ENCODE data around the gene CFTR. TPM values are rescaled to one million over a fixed set of nuclear protein-coding genes. Genes with fewer than 3 reads are reported as not detected.

The CFTR gene
- total and polyA plus RNA-seq, 2 of the 8 experiments (the other 6 are each of a cell fraction or from before 2014, with no cell fraction given): 1.2 to 1.6 TPM

- H2AK5ac ChIP-seq (ENCODE audit: low read depth, low read length): no peak overlapping the region
- no peak for FAIRE-seq
- H3K4me3 ChIP-seq (ENCODE audit: extremely low read depth in 1 of 4, insufficient read depth in 2 of 4, low read depth in 3 of 4, low read length in 4 of 4): no peak overlapping the region
- H3K4me2 ChIP-seq (ENCODE audit: insufficient read depth in 1 of 2, low read depth in 2 of 2, low read length in 2 of 2): no peak overlapping the region
- no peak overlapping the region for H3K9ac ChIP-seq (replicated peaks in 1 of 4; ENCODE audit: extremely low read depth in 1 of 4, low read depth in 3 of 4, low read length in 3 of 4)
- H3K23me2 ChIP-seq (ENCODE audit: low read depth, low read length): no peaks in the 10 kb centered on the region
- no peaks in the 10 kb centered on the region for H3K27me3 ChIP-seq (replicated peaks in 1 of 4; ENCODE audit: control insufficient read depth in 3 of 4, extremely low read depth in 1 of 4, insufficient read depth in 3 of 4, low read length in 3 of 4)
- TF ChIP-seq BRCA1 (IDR thresholded peaks at IDR 0.05; ENCODE audit: low read depth, low read length) (no peak), ZNF274 (IDR thresholded peaks at IDR 0.05; ENCODE audit: borderline replicate concordance, extremely low read depth, low read length) (no peak), ASH2L (IDR thresholded peaks at IDR 0.05; ENCODE audit: low read length) (no peak), JUND (IDR thresholded peaks at IDR 0.05; ENCODE audit: low read length) (no peak), GTF2F1 (IDR thresholded peaks at IDR 0.05; ENCODE audit: borderline replicate concordance, low read depth, low read length) (no peak), ATF3 (IDR thresholded peaks at IDR 0.05; ENCODE audit: insufficient read depth, low read depth, low read length) (no peak)
- TF ChIP-seq, protein P1, sequence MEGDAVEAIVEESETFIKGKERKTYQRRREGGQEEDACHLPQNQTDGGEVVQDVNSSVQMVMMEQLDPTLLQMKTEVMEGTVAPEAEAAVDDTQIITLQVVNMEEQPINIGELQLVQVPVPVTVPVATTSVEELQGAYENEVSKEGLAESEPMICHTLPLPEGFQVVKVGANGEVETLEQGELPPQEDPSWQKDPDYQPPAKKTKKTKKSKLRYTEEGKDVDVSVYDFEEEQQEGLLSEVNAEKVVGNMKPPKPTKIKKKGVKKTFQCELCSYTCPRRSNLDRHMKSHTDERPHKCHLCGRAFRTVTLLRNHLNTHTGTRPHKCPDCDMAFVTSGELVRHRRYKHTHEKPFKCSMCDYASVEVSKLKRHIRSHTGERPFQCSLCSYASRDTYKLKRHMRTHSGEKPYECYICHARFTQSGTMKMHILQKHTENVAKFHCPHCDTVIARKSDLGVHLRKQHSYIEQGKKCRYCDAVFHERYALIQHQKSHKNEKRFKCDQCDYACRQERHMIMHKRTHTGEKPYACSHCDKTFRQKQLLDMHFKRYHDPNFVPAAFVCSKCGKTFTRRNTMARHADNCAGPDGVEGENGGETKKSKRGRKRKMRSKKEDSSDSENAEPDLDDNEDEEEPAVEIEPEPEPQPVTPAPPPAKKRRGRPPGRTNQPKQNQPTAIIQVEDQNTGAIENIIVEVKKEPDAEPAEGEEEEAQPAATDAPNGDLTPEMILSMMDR (IDR thresholded peaks at IDR 0.05; ENCODE audit: control extremely low read depth in 1 of 3, insufficient read depth in 1 of 3, low read depth in 1 of 3, low read length in 3 of 3): no peak
- H3K27ac ChIP-seq (ENCODE audit: low read depth, low read length): no peak overlapping the region
- no peak overlapping the region for H4K5ac ChIP-seq (ENCODE audit: insufficient read length, low read depth, low read length)
- ChIA-PET CTCF (ENCODE audit: partially characterized antibody) (no interaction called here), POLR2A (ENCODE audit: partially characterized antibody) (no interaction called here)
- WGBS, 2 experiments (ENCODE audit: extremely low coverage in 1 of 2, insufficient coverage in 1 of 2, insufficient read length in 1 of 2, insufficient replicate concordance in 2 of 2, low coverage in 1 of 2, low lambda C conversion rate in 2 of 2, missing lambda C conversion rate in 1 of 2): 86% methylated on average over 3 of the region's 3 CpGs; no CpG with 5 or more reads in 1 of the 2 experiments
- H3K23ac ChIP-seq (ENCODE audit: insufficient read length): no peak overlapping the region
- H3K4ac ChIP-seq (replicated peaks; ENCODE audit: insufficient read length, low read depth, low read length): no peak overlapping the region
- no peak overlapping the region for H3K56ac ChIP-seq (replicated peaks; ENCODE audit: insufficient read length, low read depth, low read length)
- no peaks in the 10 kb centered on the region for H4K20me1 ChIP-seq (replicated peaks in 1 of 2; ENCODE audit: control insufficient read depth in 1 of 2, insufficient read depth in 2 of 2, low read length in 2 of 2)
- peaks cover 0 to 9% (median 6%) of the 10 kb centered on the region in 4 experiments; a peak in 5 of 7 replicates for H3K4me1 ChIP-seq (replicated peaks in 1 of 4; ENCODE audit: control insufficient read depth in 3 of 4, insufficient read depth in 4 of 4, low read length in 3 of 4)
- no peak overlapping the region for H3K14ac ChIP-seq (ENCODE audit: insufficient read length)
- H2BK15ac ChIP-seq (ENCODE audit: low read length): no peak overlapping the region
- H4K91ac ChIP-seq (replicated peaks; ENCODE audit: insufficient read length, low read length): no peak overlapping the region
- H2BK12ac ChIP-seq (ENCODE audit: low read depth, low read length): no peak overlapping the region
- H3K36me3 ChIP-seq (ENCODE audit: control insufficient read depth in 2 of 4, insufficient read depth in 4 of 4, low read length in 3 of 4): no peaks in the 10 kb centered on the region
- H3K9me3 ChIP-seq (ENCODE audit: insufficient read depth in 2 of 2, low read depth in 1 of 2, low read length in 1 of 2): no peaks in the 10 kb centered on the region
- H3K79me2 ChIP-seq (ENCODE audit: control insufficient read depth in 1 of 2, insufficient read depth in 2 of 2, low read length in 2 of 2): no peaks in the 10 kb centered on the region
- DNase-seq (ENCODE audit: low read depth in 1 of 2, low spot score in 2 of 2): no peak
- no peak overlapping the region for H2BK20ac ChIP-seq (ENCODE audit: low read length)
- no peak overlapping the region for H4K8ac ChIP-seq (ENCODE audit: extremely low read depth, insufficient read depth, low read length)
- no peak overlapping the region for H2BK120ac ChIP-seq (replicated peaks; ENCODE audit: low read depth, low read length)
- no peaks in the 10 kb centered on the region for H3K79me1 ChIP-seq (ENCODE audit: low read depth, low read length)
- H2BK5ac ChIP-seq (ENCODE audit: low read depth, low read length): no peak overlapping the region
- no peak overlapping the region for H2AFZ ChIP-seq (ENCODE audit: low read length)
- no peak overlapping the region for H3K18ac ChIP-seq (ENCODE audit: extremely low read depth, low read length)
Measured at GRCh38 chr7:117489016-117489415, 9.2 kb downstream of the CFTR start.
